Ishikawa (cell line): Measurements from ENCODE around the gene AEBP1.

Experiments used
- CEBPB ChIP-seq: IDR thresholded peaks from 2 replicates; pipeline ENCODE4 v1.6.1; 2012
- EGR1 ChIP-seq: IDR thresholded peaks from 2 replicates; pipeline ENCODE4 v1.6.1; 2012
- EP300 ChIP-seq: IDR thresholded peaks from 2 replicates; pipeline ENCODE4 v1.6.1; 2012; ENCODE audit warnings: borderline replicate concordance
- FOXM1 ChIP-seq: IDR thresholded peaks from 2 replicates; pipeline ENCODE4 v1.6.1; 2012; ENCODE audit warnings: low read depth, borderline replicate concordance
- MAX ChIP-seq: IDR thresholded peaks from 2 replicates; pipeline ENCODE4 v1.6.1; 2012
- NFIC ChIP-seq: IDR thresholded peaks from 2 replicates; pipeline ENCODE4 v1.6.1; 2012
- RAD21 ChIP-seq: IDR thresholded peaks from 2 replicates; pipeline ENCODE4 v1.6.1; 2012; ENCODE audit warnings: low read depth
- REST ChIP-seq: IDR thresholded peaks from 2 replicates; pipeline ENCODE4 v1.6.1; 2012; ENCODE audit warnings: low read depth, mild to moderate bottlenecking
- TAF1 ChIP-seq: IDR thresholded peaks from 2 replicates; pipeline ENCODE4 v1.6.1; 2012; ENCODE audit warnings: low read depth, mild to moderate bottlenecking
- TCF12 ChIP-seq: IDR thresholded peaks from 2 replicates; pipeline ENCODE4 v1.6.1; 2012; ENCODE audit warnings: low read depth
- TEAD4 ChIP-seq: IDR thresholded peaks from 2 replicates; pipeline ENCODE4 v1.6.1; 2012
- YY1 ChIP-seq: IDR thresholded peaks from 2 replicates; pipeline ENCODE4 v1.6.1; 2012; ENCODE audit warnings: low read depth

GRCh38 chr7:44096326-44096881 is 7.7 kb upstream of the AEBP1 start:
- TF ChIP-seq YY1 (no peak), EP300 (no peak), FOXM1 (no peak), TEAD4 (no peak), TCF12 (no peak), EGR1 (no peak), TAF1 (no peak), CEBPB (no peak), RAD21 (no peak), MAX (no peak), REST (no peak), NFIC (no peak)
